ENCODE results near the gene ATG10. TPM values are rescaled to one million over a fixed set of nuclear protein-coding genes. Genes with fewer than 3 reads are reported as not detected.

ATG10 gene
- total and polyA plus RNA-seq, 2 experiments from 2014 or later: 12.5 to 17.7 TPM

DNA sequence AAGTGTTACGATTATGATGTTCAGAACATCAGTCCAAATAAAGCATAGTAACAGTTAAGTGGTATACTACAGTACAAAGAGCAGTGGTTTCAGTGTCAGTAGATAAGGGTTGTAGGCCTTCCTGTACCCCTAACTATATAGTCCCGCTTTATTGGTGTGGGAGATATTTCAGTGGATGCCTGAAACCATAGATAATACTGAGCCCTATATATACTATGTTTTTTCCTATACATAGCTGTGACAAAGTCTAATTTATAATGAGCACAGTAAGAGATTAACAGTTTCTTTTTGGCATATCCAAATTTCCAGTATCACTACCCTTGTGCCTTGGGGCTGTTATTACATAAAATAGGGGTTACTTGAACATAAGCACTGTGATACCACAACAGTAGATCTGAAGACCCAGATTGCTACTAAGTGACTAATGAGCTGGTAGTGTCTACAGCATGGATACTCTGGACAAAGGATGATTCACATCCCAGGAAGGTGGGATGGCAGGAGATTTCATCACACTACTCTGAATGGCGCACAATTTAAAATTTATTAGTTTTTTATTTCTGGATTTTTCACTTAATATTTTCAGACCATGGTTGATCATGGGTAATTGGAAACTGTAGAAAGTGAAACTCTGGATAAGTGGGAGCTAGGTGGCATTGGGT is 187.1 kb downstream of the ATG10 start:
- no peaks in the 10 kb centered on the region for H3K27me3 Mint-ChIP-seq (ENCODE audit: insufficient read depth, low read depth, poor library complexity)
- H3K9me3 Mint-ChIP-seq: no peaks in the 10 kb centered on the region
- TF ChIP-seq EZH2phosphoT487 (IDR thresholded peaks at IDR 0.05; ENCODE audit: unreplicated experiment) (no peak), ZNF331 (CRISPR knock-in tag; IDR thresholded peaks at IDR 0.05; ENCODE audit: low read depth) (no peak), CREB1 (CRISPR knock-in tag; IDR thresholded peaks at IDR 0.05; ENCODE audit: low read depth) (no peak), EZH2 (IDR thresholded peaks at IDR 0.05; ENCODE audit: low read depth, unreplicated experiment) (no peak), JUNB (IDR thresholded peaks at IDR 0.05; ENCODE audit: unreplicated experiment) (no peak)
- TF ChIP-seq, protein P1, sequence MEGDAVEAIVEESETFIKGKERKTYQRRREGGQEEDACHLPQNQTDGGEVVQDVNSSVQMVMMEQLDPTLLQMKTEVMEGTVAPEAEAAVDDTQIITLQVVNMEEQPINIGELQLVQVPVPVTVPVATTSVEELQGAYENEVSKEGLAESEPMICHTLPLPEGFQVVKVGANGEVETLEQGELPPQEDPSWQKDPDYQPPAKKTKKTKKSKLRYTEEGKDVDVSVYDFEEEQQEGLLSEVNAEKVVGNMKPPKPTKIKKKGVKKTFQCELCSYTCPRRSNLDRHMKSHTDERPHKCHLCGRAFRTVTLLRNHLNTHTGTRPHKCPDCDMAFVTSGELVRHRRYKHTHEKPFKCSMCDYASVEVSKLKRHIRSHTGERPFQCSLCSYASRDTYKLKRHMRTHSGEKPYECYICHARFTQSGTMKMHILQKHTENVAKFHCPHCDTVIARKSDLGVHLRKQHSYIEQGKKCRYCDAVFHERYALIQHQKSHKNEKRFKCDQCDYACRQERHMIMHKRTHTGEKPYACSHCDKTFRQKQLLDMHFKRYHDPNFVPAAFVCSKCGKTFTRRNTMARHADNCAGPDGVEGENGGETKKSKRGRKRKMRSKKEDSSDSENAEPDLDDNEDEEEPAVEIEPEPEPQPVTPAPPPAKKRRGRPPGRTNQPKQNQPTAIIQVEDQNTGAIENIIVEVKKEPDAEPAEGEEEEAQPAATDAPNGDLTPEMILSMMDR (conservative IDR thresholded peaks at IDR 0.05; ENCODE audit: low read depth in 2 of 2): no peak
- TF ChIP-seq, protein P2, sequence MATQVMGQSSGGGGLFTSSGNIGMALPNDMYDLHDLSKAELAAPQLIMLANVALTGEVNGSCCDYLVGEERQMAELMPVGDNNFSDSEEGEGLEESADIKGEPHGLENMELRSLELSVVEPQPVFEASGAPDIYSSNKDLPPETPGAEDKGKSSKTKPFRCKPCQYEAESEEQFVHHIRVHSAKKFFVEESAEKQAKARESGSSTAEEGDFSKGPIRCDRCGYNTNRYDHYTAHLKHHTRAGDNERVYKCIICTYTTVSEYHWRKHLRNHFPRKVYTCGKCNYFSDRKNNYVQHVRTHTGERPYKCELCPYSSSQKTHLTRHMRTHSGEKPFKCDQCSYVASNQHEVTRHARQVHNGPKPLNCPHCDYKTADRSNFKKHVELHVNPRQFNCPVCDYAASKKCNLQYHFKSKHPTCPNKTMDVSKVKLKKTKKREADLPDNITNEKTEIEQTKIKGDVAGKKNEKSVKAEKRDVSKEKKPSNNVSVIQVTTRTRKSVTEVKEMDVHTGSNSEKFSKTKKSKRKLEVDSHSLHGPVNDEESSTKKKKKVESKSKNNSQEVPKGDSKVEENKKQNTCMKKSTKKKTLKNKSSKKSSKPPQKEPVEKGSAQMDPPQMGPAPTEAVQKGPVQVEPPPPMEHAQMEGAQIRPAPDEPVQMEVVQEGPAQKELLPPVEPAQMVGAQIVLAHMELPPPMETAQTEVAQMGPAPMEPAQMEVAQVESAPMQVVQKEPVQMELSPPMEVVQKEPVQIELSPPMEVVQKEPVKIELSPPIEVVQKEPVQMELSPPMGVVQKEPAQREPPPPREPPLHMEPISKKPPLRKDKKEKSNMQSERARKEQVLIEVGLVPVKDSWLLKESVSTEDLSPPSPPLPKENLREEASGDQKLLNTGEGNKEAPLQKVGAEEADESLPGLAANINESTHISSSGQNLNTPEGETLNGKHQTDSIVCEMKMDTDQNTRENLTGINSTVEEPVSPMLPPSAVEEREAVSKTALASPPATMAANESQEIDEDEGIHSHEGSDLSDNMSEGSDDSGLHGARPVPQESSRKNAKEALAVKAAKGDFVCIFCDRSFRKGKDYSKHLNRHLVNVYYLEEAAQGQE (IDR thresholded peaks at IDR 0.05; ENCODE audit: unreplicated experiment): no peak
- TF ChIP-seq, protein P3, sequence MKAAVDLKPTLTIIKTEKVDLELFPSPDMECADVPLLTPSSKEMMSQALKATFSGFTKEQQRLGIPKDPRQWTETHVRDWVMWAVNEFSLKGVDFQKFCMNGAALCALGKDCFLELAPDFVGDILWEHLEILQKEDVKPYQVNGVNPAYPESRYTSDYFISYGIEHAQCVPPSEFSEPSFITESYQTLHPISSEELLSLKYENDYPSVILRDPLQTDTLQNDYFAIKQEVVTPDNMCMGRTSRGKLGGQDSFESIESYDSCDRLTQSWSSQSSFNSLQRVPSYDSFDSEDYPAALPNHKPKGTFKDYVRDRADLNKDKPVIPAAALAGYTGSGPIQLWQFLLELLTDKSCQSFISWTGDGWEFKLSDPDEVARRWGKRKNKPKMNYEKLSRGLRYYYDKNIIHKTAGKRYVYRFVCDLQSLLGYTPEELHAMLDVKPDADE (IDR thresholded peaks at IDR 0.05): no peak
- no peaks in the 10 kb centered on the region for H3F3A ChIP-seq (replicated peaks; ENCODE audit: low read depth)
- H3K36me3 ChIP-seq (ENCODE audit: insufficient read depth): no peaks in the 10 kb centered on the region
- H3K4me2 ChIP-seq: no peak overlapping the region
- H3K9me2 ChIP-seq (ENCODE audit: insufficient read depth): no peaks in the 10 kb centered on the region
- H3K4me1 Mint-ChIP-seq: peaks cover 13% of the 10 kb centered on the region
- H2AFZ ChIP-seq: no peak overlapping the region
- no peaks in the 10 kb centered on the region for H3K36me3 Mint-ChIP-seq (ENCODE audit: low read depth)
- no peak overlapping the region for H3K27ac Mint-ChIP-seq
- H3K4me3 Mint-ChIP-seq: no peak overlapping the region
- H3K4me3 ChIP-seq: no peak overlapping the region
- no peaks in the 10 kb centered on the region for H4K20me1 ChIP-seq (replicated peaks; ENCODE audit: insufficient read depth)
- DNase-seq (ENCODE audit: low spot score) (no peak), ATAC-seq (no peak)
- H3K4me1 ChIP-seq (ENCODE audit: insufficient read depth): peaks cover 8% of the 10 kb centered on the region; the same call in 1 of the 2 replicates
- no peaks in the 10 kb centered on the region for H3K27me3 ChIP-seq (ENCODE audit: insufficient read depth)
- H3K27ac ChIP-seq (ENCODE audit: low read depth): no peak overlapping the region
- no peaks in the 10 kb centered on the region for H3K79me2 ChIP-seq (replicated peaks; ENCODE audit: insufficient read depth)

DNA sequence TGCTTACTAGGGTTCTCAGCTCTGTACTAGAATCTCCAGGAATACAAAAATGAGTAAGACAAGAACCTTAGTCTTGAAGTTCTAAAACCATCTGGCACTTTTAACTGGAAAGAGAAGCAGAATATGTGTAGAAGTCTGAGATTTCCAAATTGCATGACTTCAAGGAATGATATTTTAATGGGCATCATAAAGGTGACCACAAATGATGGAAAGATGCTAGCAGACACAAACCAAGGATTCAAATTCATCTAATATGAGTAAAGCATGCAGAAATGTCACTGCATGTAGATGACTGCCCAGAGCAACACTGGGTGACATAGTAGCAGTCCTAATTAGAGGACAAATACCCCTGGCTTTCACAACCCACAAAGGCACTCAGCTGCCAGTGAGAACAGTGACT is 189.1 kb downstream of the ATG10 start:
- Histone ChIP-seq H3K9me2 (ENCODE audit: insufficient read depth) (no peaks in the 10 kb centered on the region), H3K4me1 (ENCODE audit: insufficient read depth) (peaks cover 28% of the 10 kb centered on the region)
- no peak for DNase-seq (ENCODE audit: low spot score)
- TF ChIP-seq, protein P2 (IDR thresholded peaks at IDR 0.05; ENCODE audit: unreplicated experiment): no peak
- TF ChIP-seq, protein P1 (conservative IDR thresholded peaks at IDR 0.05; ENCODE audit: low read depth in 2 of 2): no peak
- TF ChIP-seq NANOG (IDR thresholded peaks at IDR 0.05; ENCODE audit: borderline replicate concordance) (no peak), POLR2AphosphoS5 (IDR thresholded peaks at IDR 0.05; ENCODE audit: low read depth) (no peak), STAT1 (IDR thresholded peaks at IDR 0.05; ENCODE audit: unreplicated experiment) (no peak), ZNF331 (CRISPR knock-in tag; IDR thresholded peaks at IDR 0.05; ENCODE audit: low read depth) (no peak), JUNB (IDR thresholded peaks at IDR 0.05; ENCODE audit: unreplicated experiment) (no peak), EZH2 (IDR thresholded peaks at IDR 0.05; ENCODE audit: low read depth, unreplicated experiment) (no peak)

More for the DNA sequence above, 189.1 kb downstream of the ATG10 start:
- H3K4me1 Mint-ChIP-seq: peaks cover 24% of the 10 kb centered on the region
- no peaks in the 10 kb centered on the region for H3K79me2 ChIP-seq (replicated peaks; ENCODE audit: insufficient read depth)
- no peaks in the 10 kb centered on the region for H3K36me3 ChIP-seq (ENCODE audit: insufficient read depth)
- H3K4me3 Mint-ChIP-seq: no peak overlapping the region
- H3K4me3 ChIP-seq: no peak overlapping the region
- no peaks in the 10 kb centered on the region for H3K9me3 Mint-ChIP-seq
- H3K27ac Mint-ChIP-seq: no peak overlapping the region
- no peaks in the 10 kb centered on the region for H3K27me3 ChIP-seq (ENCODE audit: insufficient read depth)
- no peaks in the 10 kb centered on the region for H3K36me3 Mint-ChIP-seq (ENCODE audit: low read depth)
- no peak for ATAC-seq
- H4K20me1 ChIP-seq (replicated peaks; ENCODE audit: insufficient read depth): no peaks in the 10 kb centered on the region
- no peak overlapping the region for H3K27ac ChIP-seq (ENCODE audit: low read depth)
- H2AFZ ChIP-seq: no peak overlapping the region
- H3K4me2 ChIP-seq: no peak overlapping the region
- H3K27me3 Mint-ChIP-seq (ENCODE audit: insufficient read depth, low read depth, poor library complexity): no peaks in the 10 kb centered on the region
- no peaks in the 10 kb centered on the region for H3F3A ChIP-seq (replicated peaks; ENCODE audit: low read depth)
